Endothelial cell of umbilical vein (primary cell): ENCODE results near the gene OR4E2. TPM values are rescaled to one million over a fixed set of nuclear protein-coding genes. Genes with fewer than 3 reads are reported as not detected.

Source experiments
- BruUV-seq: library from RNA; stranded (reverse); fragments of 400-500 nt; replicated peaks from 2 replicates; lab custom pipeline; 2021; lab: Mats Ljungman, UMichigan
- CTCF ChIA-PET: fragments of 300-600, 350-600 bp; sonication (Branson Sonifier 250); formaldehyde crosslinking; loops from one replicate; lab custom pipeline; 2021; ENCODE audit warnings: antibody characterized with exemption, inconsistent platforms; lab: Charles Lee
- POLR2A ChIA-PET: fragments of 300-600, 350-600 bp; sonication (Branson Sonifier 250); formaldehyde crosslinking; loops from one replicate; lab custom pipeline; 2021; ENCODE audit warnings: antibody characterized with exemption, inconsistent platforms; lab: Charles Lee
- DNase-seq: peaks from one replicate; pipeline ENCODE4 v3.0.0-alpha.2; 2011; ENCODE audit warnings: low read depth, low spot score
- FAIRE-seq: peaks from 2 replicates; lab custom pipeline; 2011; peaks lifted over from hg19 to GRCh38; lab: Jason Lieb, UNC
- H2AFZ ChIP-seq: 2 replicates; pipeline ENCODE4 v1.6.0; 2012; ENCODE audit warnings: low read depth, low read length, control low read depth, inconsistent platforms
- H3K27ac ChIP-seq: 2 replicates; pipeline ENCODE4 v1.5.1; 2011; ENCODE audit warnings: low read depth, mild to moderate bottlenecking, control low read depth, low read length, moderate library complexity; ENCODE audit not compliant: insufficient read depth
- H3K27me3 ChIP-seq, 2 experiments: 2 replicates each; pipeline versions ENCODE4 v1.6.0 to v1.6.1; 2011; ENCODE audit warnings: low read length in 2 of 2, mixed read lengths in 1 of 2; ENCODE audit not compliant: control insufficient read depth in 2 of 2, insufficient read depth in 2 of 2
- H3K36me3 ChIP-seq, 2 experiments: 2 replicates in 1 of 2; 3 replicates in 1 of 2; pipeline ENCODE4 v1.5.1; 2011; ENCODE audit warnings: low read length in 2 of 2, mild to moderate bottlenecking in 1 of 2, moderate library complexity in 1 of 2; ENCODE audit not compliant: control insufficient read depth in 2 of 2, insufficient read depth in 2 of 2; ENCODE audit errors: extremely low read depth in 1 of 2
- H3K4me1 ChIP-seq: 3 replicates; pipeline ENCODE4 v1.5.1; 2011; ENCODE audit warnings: mild to moderate bottlenecking, low read length; ENCODE audit not compliant: control insufficient read depth, insufficient read depth; ENCODE audit errors: extremely low read depth
- H3K4me2 ChIP-seq: 2 replicates; pipeline ENCODE4 v1.6.1; 2011; ENCODE audit warnings: low read length, control low read depth, mixed read lengths; ENCODE audit not compliant: insufficient read depth
- H3K4me3 ChIP-seq, 3 experiments: fragments of 200-600 bp in 1 of 3; sonication (generic), shearing (Covaris generic) in 1 of 3; replicated peaks in 1 of 3; 2 replicates each; pipeline ENCODE4 v1.5.1; 2011 to 2016; ENCODE audit warnings: control low read depth in 3 of 3, low read length in 3 of 3, mild to moderate bottlenecking in 2 of 3, inconsistent platforms in 1 of 3, low read depth in 1 of 3, moderate library complexity in 1 of 3; ENCODE audit not compliant: insufficient read depth in 1 of 3
- H3K79me2 ChIP-seq: 2 replicates; pipeline ENCODE4 v1.6.0; 2012; ENCODE audit warnings: low read length, inconsistent platforms; ENCODE audit not compliant: control insufficient read depth, insufficient read depth
- H3K9ac ChIP-seq: replicated peaks from 2 replicates; pipeline ENCODE3; 2011; ENCODE audit warnings: low read length, control low read depth; ENCODE audit not compliant: insufficient read depth; ENCODE audit errors: extremely low read depth
- H3K9me1 ChIP-seq: replicated peaks from 3 replicates; pipeline ENCODE4 v1.6.0; 2011; ENCODE audit warnings: mild to moderate bottlenecking, low read length; ENCODE audit not compliant: control insufficient read depth, insufficient read depth; ENCODE audit errors: extremely low read depth
- H3K9me3 ChIP-seq: replicated peaks from 2 replicates; pipeline ENCODE4 v1.5.1; 2012; ENCODE audit warnings: low read length, inconsistent platforms; ENCODE audit not compliant: control insufficient read depth, insufficient read depth
- H4K20me1 ChIP-seq: replicated peaks from 2 replicates; pipeline ENCODE3; 2011; ENCODE audit warnings: mild to moderate bottlenecking, low read length; ENCODE audit not compliant: control insufficient read depth, insufficient read depth; ENCODE audit errors: extremely low read depth
- EZH2 ChIP-seq: IDR thresholded peaks from 2 replicates; pipeline ENCODE4 v1.6.1; 2012; ENCODE audit warnings: borderline replicate concordance, low read depth, mild to moderate bottlenecking, moderate library complexity, low read length, inconsistent platforms; ENCODE audit not compliant: severe bottlenecking
- FOS ChIP-seq: IDR thresholded peaks from 2 replicates; pipeline ENCODE4 v1.6.1; 2011; ENCODE audit warnings: mild to moderate bottlenecking, low read length, moderate library complexity, borderline replicate concordance; ENCODE audit not compliant: insufficient read depth
- GATA2 ChIP-seq: IDR thresholded peaks from 2 replicates; pipeline ENCODE4 v1.7.0; 2011; ENCODE audit warnings: low read depth, mild to moderate bottlenecking, moderate library complexity, mixed read lengths, low read length; ENCODE audit not compliant: insufficient read length, insufficient read depth
- JUN ChIP-seq: IDR thresholded peaks from 2 replicates; pipeline ENCODE4 v1.6.1; 2011; ENCODE audit warnings: borderline replicate concordance, low read depth; ENCODE audit not compliant: insufficient read length, insufficient read depth
- MAX ChIP-seq: IDR thresholded peaks from 2 replicates; pipeline ENCODE4 v1.6.1; 2011; ENCODE audit not compliant: insufficient read depth, insufficient read length
- MYC ChIP-seq: IDR thresholded peaks from one replicate; pipeline ENCODE4 v1.6.1; 2011; ENCODE audit warnings: mild to moderate bottlenecking, low read depth, low read length
- POLR2A ChIP-seq: IDR thresholded peaks from 2 replicates; pipeline ENCODE4 v1.6.1; 2012; ENCODE audit warnings: low read depth, mild to moderate bottlenecking, control low read depth, low read length
- POLR2AphosphoS5 ChIP-seq: IDR thresholded peaks from 2 replicates; pipeline ENCODE4 v1.6.1; 2012; ENCODE audit warnings: low read depth, mild to moderate bottlenecking, control low read depth, low read length, moderate library complexity; ENCODE audit not compliant: insufficient read depth
- dilution Hi-C: fragments of 300-500 bp; cut with MboI; formaldehyde crosslinking; loops from one replicate; pipeline ENCODE4 v1.15.0; 2019; ENCODE audit warnings: low sequenced_read_pairs; ENCODE audit not compliant: extremely low pct_ligation_motif_present
- intact Hi-C: fragments of 100-400 bp; cut with micrococcal nuclease; formaldehyde crosslinking; loops from one replicate; pipeline ENCODE4 v1.10.0; 2022
- polyA plus RNA-seq, 4 experiments: library from polyadenylated mRNA; depleted of rRNA in 3 of 4; stranded (reverse) in 3 of 4; unstranded in 1 of 4; fragments of >200 nt; gene quantifications; 2 replicates each; pipeline versions ENCODE4 v1.2.1 to v1.2.3, GENCODE V29; 2011 to 2012; ENCODE audit warnings: missing spikeins in 1 of 4
- total RNA-seq: library from RNA; stranded (reverse); gene quantifications from 2 replicates; pipeline ENCODE4 v1.2.3, GENCODE V29; 2021
- TF ChIP-seq, protein P1 (sequence below), 2 donors: IDR thresholded peaks; 1 replicate in 1 of 2; 2 replicates in 1 of 2; pipeline ENCODE4 v1.5.1; 2011; ENCODE audit warnings: low read length in 2 of 2, mild to moderate bottlenecking in 2 of 2, moderate library complexity in 2 of 2, control low read depth in 1 of 2, inconsistent platforms in 1 of 2, low read depth in 1 of 2; ENCODE audit not compliant: insufficient read depth in 1 of 2; ENCODE audit errors: extremely low read depth in 1 of 2

The OR4E2 gene
- total and polyA plus RNA-seq, 2 donors (not counting 3 experiments of a cell fraction or from before 2014, with no cell fraction given) = not detected

- intact Hi-C loops = no loop called here
- no peak overlapping the region for H3K9ac ChIP-seq
- no TSS peak for BruUV-seq
- H3K4me3 ChIP-seq = no peak overlapping the region
- dilution Hi-C loops = no loop called here
- H3K79me2 ChIP-seq = no peaks in the 10 kb centered on the region
- POLR2A ChIA-PET = no interaction called here
- no peaks in the 10 kb centered on the region for H3K4me1 ChIP-seq
- H3K36me3 ChIP-seq = no peaks in the 10 kb centered on the region
- CTCF ChIA-PET = no interaction called here
- H3K4me2 ChIP-seq = no peak overlapping the region
- no peaks in the 10 kb centered on the region for H3K9me1 ChIP-seq
- H3K27ac ChIP-seq = no peak overlapping the region
- no peaks in the 10 kb centered on the region for H4K20me1 ChIP-seq
- no peaks in the 10 kb centered on the region for H3K27me3 ChIP-seq
- no peak for DNase-seq
- FAIRE-seq = no peak
- no peak overlapping the region for H2AFZ ChIP-seq
- no peak for TF ChIP-seq JUN
- no peak for TF ChIP-seq EZH2
- no peak for TF ChIP-seq MAX
- TF ChIP-seq MYC = no peak
- no peak for TF ChIP-seq POLR2AphosphoS5
- no peak for TF ChIP-seq FOS
- TF ChIP-seq POLR2A = no peak
- TF ChIP-seq GATA2 = no peak
- TF ChIP-seq, protein P1, sequence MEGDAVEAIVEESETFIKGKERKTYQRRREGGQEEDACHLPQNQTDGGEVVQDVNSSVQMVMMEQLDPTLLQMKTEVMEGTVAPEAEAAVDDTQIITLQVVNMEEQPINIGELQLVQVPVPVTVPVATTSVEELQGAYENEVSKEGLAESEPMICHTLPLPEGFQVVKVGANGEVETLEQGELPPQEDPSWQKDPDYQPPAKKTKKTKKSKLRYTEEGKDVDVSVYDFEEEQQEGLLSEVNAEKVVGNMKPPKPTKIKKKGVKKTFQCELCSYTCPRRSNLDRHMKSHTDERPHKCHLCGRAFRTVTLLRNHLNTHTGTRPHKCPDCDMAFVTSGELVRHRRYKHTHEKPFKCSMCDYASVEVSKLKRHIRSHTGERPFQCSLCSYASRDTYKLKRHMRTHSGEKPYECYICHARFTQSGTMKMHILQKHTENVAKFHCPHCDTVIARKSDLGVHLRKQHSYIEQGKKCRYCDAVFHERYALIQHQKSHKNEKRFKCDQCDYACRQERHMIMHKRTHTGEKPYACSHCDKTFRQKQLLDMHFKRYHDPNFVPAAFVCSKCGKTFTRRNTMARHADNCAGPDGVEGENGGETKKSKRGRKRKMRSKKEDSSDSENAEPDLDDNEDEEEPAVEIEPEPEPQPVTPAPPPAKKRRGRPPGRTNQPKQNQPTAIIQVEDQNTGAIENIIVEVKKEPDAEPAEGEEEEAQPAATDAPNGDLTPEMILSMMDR (IDR thresholded peaks at IDR 0.05; ENCODE audit: extremely low read depth in 1 of 2, insufficient read depth in 1 of 2, low read depth in 1 of 2, low read length in 2 of 2) = no peak
- no peaks in the 10 kb centered on the region for H3K9me3 ChIP-seq
Observed at GRCh38 chr14:21612324-21612723, 41.3 kb upstream of the OR4E2 start.
